Measurements from ENCODE around the gene CRY2. TPM values are rescaled to one million over a fixed set of nuclear protein-coding genes. Genes with fewer than 3 reads are reported as not detected.
A peak's percentile ranks its signal among the peaks of the same experiment; 100 is the strongest.
"Not testable (repeated sequence)": the region's sequence is repeated elsewhere in the genome, so short reads cannot be mapped to it uniquely, and the experiment has no call there.

The CRY2 gene
- total RNA-seq, 1 donor, result 70.9 TPM

DNA sequence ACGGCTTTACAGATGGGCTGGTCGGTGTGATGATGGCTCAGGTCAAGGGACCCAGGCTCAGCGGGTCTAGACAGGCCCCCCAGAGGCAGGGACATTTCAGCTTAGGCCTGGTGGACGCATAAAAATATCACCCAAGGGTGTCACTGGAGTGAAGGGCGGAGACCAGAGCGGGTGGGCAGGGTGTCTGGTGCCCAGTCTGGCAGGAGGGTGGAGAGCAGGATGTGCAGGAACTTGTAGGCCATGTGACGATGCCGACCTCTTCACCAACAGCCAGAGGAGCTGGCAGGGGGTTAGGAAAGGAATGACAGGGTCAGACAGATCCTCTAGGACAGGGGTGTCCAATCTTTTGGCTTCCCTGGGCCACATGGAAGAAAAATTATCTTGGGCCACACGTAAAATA is 42.7 kb downstream of the CRY2 start:
- Histone ChIP-seq H3K4me1 (ENCODE audit: insufficient read depth, low read length) (peaks cover 8% of the 10 kb centered on the region), H3K4me3 (ENCODE audit: low read length) (no peak overlapping the region), H3K9me3 (ENCODE audit: low read depth, low read length) (no peaks in the 10 kb centered on the region), H3K27me3 (ENCODE audit: insufficient read depth, low read length) (peaks cover 2% of the 10 kb centered on the region)

DNA sequence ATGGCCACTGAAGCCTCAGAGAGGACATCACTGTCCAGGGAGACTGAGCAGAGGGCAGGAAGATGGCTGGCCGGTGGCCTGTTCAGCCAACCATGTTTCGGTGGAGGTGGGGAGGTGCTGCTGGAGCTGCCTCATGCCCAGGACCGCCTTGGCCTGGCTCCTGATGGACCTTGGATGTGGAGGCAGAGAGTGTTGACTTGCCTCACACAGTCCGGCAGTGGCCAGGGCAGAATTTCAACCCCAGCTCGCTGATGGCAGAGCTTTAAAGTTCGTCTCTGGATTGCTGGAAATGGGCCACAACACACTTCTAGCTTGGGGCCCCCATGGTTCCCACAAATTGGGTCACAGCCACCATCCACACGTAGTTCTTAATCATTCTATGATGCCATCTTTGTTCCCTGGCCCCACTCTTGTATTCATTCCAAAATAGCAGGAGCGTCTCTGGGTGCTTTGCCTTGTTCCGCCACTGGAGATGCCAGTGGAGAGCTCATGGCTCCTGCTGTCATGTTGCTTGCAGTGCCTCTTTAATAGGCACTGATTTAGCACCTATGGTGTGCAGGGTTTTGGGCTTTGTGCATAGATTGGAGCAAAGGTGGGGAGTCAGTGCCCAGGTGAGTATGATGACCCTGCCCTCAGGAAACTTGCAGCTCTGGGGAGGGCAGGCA is 43.7 kb downstream of the CRY2 start:
- Histone ChIP-seq H3K9me3 (ENCODE audit: low read depth, low read length) (no peaks in the 10 kb centered on the region), H3K4me3 (ENCODE audit: low read length) (no peak overlapping the region), H3K27me3 (ENCODE audit: insufficient read depth, low read length) (peaks cover 4% of the 10 kb centered on the region), H3K4me1 (ENCODE audit: insufficient read depth, low read length) (peaks cover under 1% of the 10 kb centered on the region)

DNA sequence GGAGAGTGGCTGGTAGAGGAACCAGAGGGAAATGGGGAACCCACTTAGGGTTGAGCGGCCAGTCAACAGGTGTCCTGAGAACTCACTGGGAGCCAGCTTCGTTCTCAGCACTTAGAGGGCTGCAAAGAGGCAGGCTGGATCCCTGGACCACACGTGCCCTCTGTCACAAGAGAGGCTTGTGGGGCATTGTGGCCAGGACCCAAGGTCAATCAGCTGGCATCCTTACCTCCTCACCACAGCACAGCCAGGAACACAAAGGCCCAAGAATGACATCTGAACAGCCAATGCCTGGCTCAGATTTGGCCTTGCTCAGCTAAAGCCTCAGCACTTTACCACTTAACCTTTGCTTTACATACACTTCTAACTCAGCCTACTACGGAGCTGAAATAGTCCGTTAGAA is 45.6 kb downstream of the CRY2 start:
- H3K9me3 ChIP-seq (ENCODE audit: low read depth, low read length), result no peaks in the 10 kb centered on the region
- H3K27me3 ChIP-seq (ENCODE audit: insufficient read depth, low read length), result peaks cover 13% of the 10 kb centered on the region
- H3K4me1 ChIP-seq (ENCODE audit: insufficient read depth, low read length), result no peaks in the 10 kb centered on the region
- H3K4me3 ChIP-seq (ENCODE audit: low read length), result no peak overlapping the region

DNA sequence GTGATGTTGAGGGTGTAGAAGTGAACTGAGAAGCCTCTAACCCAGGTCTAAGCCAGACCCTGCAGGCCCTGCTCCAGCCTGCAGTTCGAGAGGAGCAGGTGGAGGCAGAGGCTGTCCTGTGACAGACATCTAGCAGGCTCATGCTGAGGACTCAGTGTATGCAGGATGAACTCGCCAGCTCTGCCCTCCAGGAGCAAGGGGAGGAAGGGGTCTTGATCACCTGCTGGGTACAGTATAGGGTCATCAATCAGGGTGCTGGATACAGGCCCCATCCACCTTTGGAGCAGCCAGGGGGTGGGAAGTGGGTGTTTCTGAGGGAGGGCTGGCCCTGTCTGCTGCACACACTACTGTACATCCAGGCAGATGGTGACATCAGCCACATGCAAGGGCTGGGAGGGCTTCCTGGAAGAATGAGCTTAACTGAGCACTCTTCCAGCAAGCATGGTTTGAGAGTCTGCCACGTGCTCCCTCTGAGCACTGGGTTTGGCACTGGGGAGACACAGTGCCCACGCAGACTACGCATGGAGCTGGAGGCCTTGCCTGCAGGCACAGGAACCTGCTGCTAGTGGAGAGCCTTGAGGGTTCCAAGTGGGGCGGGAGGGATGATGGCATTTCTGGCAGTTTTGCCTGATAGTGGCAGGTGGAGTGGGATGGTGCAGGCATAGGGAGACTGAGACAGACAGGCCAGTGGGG is 47.4 kb downstream of the CRY2 start:
- Histone ChIP-seq H3K4me3 (ENCODE audit: low read length) (no peak overlapping the region), H3K4me1 (ENCODE audit: insufficient read depth, low read length) (peaks cover 6% of the 10 kb centered on the region), H3K9me3 (ENCODE audit: low read depth, low read length) (no peaks in the 10 kb centered on the region), H3K27me3 (ENCODE audit: insufficient read depth, low read length) (peaks cover 27% of the 10 kb centered on the region)

DNA sequence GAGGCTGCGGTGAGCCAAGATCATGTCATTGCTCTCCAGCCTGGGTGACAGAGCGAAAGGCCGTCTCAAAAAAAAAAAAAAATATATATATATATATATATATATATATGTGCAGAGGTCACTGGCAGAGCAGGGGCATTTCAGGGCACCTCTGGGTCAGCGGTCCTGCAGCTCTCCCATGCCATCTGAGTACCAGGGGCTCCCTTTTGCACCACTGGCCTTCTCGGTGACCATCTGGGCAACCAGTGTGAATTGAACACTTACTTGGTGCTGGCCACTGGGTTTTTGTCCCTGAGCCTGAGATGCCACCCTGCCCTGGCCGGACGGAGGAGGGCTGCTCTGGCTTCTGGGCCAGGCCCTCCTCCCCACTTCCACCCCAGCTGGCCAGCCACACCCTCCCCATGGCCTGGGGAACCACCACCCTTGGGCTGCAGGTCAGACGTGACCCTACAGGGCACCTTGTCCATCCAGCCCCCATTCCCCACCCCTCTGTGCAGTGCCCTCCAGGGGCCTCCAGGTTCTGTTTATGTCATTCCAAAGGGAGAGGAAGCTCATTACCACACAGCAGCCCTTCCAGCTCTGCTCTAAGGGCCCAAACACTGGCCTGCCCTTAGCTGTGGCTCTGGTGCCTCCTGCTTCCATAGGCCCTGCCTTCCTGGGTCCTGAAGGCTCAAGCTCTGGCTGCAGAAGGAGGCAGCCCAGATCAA is 48.4 kb downstream of the CRY2 start:
- H3K4me3 ChIP-seq (ENCODE audit: low read length), result no peak overlapping the region

DNA sequence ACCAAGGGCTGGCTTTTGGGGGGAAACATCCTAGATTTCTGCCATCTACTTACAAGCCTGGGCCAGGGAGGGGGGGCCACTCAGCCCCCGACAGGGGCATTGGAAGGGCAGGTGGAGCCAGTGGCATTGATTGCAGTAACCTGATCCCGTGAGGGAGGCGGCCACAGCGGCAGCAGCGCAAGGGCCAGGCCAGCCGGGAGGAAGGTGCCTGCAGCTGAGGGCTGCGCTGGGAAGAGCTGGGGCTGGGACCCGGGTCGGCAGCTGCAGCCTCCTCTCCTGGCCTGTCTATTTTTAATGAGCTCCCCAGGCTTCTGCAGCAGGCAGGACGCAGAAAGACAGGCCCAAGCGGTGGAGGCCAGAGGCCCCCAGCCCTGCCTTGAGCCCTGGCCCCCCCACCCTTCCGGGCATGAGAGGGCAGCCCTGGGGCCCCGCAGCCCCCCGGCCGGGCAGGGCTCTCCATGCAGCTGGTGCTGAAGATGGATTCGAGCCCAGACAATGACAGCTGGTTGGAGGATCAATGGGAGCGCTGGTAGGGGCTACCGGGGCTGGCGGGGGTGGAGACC is 49.2 kb downstream of the CRY2 start:
- peaks cover 6% of the 10 kb centered on the region for H3K4me1 ChIP-seq (ENCODE audit: insufficient read depth, low read length)
- H3K9me3 ChIP-seq (ENCODE audit: low read depth, low read length), result no peaks in the 10 kb centered on the region
- peaks cover 34% of the 10 kb centered on the region for H3K27me3 ChIP-seq (ENCODE audit: insufficient read depth, low read length)
- no peak overlapping the region for H3K4me3 ChIP-seq (ENCODE audit: low read length)

More for the DNA sequence above, 48.4 kb downstream of the CRY2 start:
- H3K9me3 ChIP-seq (ENCODE audit: low read depth, low read length), result no peaks in the 10 kb centered on the region
- peaks cover 6% of the 10 kb centered on the region for H3K4me1 ChIP-seq (ENCODE audit: insufficient read depth, low read length)
- peaks cover 32% of the 10 kb centered on the region for H3K27me3 ChIP-seq (ENCODE audit: insufficient read depth, low read length)

DNA sequence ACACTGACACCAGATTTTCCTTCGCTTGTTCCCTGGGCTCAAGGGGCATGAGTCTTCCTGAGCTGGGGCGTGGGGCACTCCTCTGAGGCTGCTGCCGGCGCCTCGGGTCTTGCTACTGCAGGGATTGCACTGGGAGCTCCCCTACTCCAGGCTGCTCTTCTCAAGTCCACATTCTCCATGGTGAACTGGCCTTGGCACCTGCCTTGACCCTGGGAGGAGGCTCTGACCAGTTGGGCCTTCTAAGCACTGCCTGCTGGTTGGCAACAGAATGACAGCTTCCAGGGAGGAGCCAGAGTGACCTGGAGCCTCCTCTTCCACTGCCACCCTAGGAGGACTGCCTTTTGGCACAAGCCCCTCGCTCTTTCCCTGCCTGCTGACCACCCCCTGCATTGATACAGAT is 50.3 kb downstream of the CRY2 start:
- H3K4me3 ChIP-seq (ENCODE audit: low read length), result no peak overlapping the region
- H3K9me3 ChIP-seq (ENCODE audit: low read depth, low read length), result no peaks in the 10 kb centered on the region
- H3K27me3 ChIP-seq (ENCODE audit: insufficient read depth, low read length), result peaks cover 34% of the 10 kb centered on the region
- H3K4me1 ChIP-seq (ENCODE audit: insufficient read depth, low read length), result peaks cover 6% of the 10 kb centered on the region

DNA sequence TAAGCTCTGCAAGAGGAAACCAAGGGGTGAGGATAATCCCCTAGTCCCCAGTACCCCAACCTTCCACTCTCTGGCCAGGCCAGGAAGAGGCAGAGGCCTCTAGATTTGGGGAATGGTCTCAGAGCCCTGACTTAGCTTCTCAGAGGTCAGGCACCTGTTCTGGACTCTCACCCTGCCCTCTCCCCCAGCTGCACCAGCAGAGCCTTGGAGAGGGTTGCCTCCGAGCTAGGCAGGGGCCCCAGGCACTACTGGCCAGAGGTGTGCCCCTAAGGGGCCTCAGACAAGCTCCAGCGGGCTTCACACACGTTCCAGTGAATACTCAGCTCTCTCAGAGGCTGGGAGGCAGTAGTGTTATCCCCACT is 51.8 kb downstream of the CRY2 start:
- Histone ChIP-seq H3K9me3 (ENCODE audit: low read depth, low read length) (no peaks in the 10 kb centered on the region), H3K27me3 (ENCODE audit: insufficient read depth, low read length) (peaks cover 34% of the 10 kb centered on the region), H3K4me1 (ENCODE audit: insufficient read depth, low read length) (peaks cover 6% of the 10 kb centered on the region), H3K4me3 (ENCODE audit: low read length) (no peak overlapping the region)

DNA sequence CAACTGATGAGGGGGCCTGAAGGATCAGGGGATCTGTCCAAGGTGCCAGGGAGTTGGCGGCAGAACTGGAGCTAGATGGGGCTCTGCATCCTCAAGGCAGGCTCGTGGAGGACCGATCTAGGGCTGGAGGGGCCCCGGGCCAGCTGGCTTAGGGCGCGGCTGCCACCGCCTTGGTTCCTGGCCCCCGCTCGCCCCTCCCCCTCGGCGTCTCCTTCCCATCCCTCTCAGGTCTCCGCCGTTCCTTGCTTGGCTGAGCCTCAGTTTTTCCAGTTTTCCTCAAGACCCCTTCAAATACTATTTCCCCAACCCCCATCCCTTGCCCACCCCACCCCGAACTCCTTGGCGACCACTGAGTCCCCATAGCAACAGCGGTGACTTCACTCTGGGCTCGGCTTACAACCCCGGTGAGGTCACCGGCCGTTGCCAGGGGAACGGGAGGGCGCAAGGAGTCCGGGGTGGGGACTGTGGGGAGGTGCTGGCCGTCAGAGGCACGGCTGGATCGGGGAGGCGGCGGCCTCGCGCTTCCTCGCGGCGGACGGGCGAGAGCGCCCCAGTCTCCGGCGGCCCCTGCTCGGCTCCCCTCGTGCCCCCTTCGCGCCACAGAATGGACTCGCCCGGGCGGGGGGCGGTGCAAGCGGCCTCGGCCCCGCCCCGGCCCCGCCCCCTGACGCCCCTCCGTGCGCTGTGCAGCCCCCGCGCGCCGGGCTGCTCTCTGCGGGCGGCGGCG is 52.3 kb downstream of the CRY2 start:
- Histone ChIP-seq H3K9me3 (ENCODE audit: low read depth, low read length) (no peaks in the 10 kb centered on the region), H3K27me3 (ENCODE audit: insufficient read depth, low read length) (peaks cover 34% of the 10 kb centered on the region), H3K4me3 (ENCODE audit: low read length) (peak overlapping the region; percentile 10), H3K4me1 (ENCODE audit: insufficient read depth, low read length) (peaks cover 6% of the 10 kb centered on the region)

DNA sequence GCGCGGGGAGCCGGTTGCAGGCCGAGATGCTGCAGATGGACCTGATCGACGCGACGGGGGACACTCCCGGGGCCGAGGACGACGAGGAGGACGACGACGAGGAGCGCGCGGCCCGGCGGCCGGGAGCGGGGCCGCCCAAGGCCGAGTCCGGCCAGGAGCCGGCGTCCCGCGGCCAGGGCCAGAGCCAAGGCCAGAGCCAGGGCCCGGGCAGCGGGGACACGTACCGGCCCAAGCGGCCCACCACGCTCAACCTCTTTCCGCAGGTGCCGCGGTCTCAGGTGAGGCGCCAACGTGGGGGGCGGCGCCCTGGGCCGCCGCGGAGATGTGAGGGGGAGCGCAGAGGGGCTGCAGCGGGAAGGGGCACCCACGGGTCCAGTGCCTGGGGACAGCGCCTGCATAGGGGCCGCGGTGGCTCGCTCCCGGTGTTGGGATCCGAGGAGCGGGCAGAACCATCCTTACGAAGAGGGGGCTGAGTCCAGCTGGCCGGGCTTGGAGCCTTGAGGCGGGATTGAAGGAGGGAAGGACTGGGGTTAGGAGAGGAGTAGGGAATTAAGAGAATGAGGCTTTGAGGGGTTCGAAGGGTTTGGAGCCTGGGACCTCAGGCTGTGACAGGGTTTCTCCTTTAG is 53.0 kb downstream of the CRY2 start:
- peaks cover 34% of the 10 kb centered on the region for H3K27me3 ChIP-seq (ENCODE audit: insufficient read depth, low read length)
- H3K9me3 ChIP-seq (ENCODE audit: low read depth, low read length); H3K4me3 ChIP-seq (ENCODE audit: low read length); H3K4me1 ChIP-seq (ENCODE audit: insufficient read depth, low read length): not testable (repeated sequence)

DNA sequence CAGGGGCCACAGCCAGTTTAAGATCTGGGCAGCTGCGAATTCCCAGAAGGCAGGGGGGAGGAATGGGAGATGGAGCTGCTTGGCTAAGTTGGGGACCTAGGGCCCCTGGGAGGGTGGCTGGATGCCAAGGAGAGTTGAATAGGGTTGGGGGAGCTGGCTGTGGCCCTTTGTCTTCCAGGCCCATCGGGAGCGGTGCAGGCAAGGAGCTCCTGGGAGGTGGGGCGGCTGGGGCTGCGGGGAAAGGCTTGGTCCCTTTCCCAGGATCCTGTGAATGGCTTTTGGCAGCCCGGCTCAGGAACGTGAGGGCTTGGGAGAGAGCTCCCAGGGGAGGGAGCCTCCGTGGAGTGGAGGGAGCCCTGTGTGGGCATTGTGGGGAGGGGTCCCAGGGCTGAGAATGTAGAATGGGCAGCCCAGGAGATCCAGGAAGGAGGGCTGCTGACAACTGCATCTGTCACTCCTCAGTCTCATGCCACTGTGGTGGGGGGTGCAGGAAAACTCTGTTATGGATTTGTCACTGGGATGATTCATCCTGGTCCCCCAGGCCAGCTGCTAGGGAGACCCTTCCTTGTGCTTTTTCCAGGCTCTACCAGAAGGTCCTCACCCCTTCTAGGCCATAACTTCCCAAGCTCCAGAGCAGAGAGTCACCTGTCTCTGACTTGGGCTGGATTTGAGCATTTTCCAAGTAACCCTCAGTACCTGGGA is 53.8 kb downstream of the CRY2 start:
- peaks cover 32% of the 10 kb centered on the region for H3K27me3 ChIP-seq (ENCODE audit: insufficient read depth, low read length)
- peaks cover 6% of the 10 kb centered on the region for H3K4me1 ChIP-seq (ENCODE audit: insufficient read depth, low read length)
- H3K9me3 ChIP-seq (ENCODE audit: low read depth, low read length), result no peaks in the 10 kb centered on the region
- no peak overlapping the region for H3K4me3 ChIP-seq (ENCODE audit: low read length)

DNA sequence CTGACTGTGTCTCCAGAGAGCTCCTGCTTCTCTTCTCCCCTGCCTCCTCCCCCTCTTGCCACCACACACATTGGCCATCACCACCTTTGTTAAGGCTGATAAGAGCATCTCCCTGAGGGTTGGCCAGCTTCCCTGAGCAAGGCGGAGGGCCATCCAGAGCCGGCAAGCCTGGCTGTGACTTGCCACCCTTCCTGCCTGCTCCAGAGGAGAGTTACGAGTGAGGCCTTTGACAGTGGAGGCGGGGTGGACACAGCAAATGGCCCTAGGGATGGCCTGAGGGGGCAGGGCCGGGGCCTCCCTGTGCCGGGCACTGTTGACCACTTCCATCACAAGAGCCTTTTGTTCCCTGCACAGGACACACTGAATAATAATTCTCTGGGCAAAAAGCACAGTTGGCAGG is 54.4 kb downstream of the CRY2 start:
- Histone ChIP-seq H3K9me3 (ENCODE audit: low read depth, low read length) (no peaks in the 10 kb centered on the region), H3K27me3 (ENCODE audit: insufficient read depth, low read length) (peaks cover 30% of the 10 kb centered on the region), H3K4me3 (ENCODE audit: low read length) (no peak overlapping the region), H3K4me1 (ENCODE audit: insufficient read depth, low read length) (peaks cover 6% of the 10 kb centered on the region)

DNA sequence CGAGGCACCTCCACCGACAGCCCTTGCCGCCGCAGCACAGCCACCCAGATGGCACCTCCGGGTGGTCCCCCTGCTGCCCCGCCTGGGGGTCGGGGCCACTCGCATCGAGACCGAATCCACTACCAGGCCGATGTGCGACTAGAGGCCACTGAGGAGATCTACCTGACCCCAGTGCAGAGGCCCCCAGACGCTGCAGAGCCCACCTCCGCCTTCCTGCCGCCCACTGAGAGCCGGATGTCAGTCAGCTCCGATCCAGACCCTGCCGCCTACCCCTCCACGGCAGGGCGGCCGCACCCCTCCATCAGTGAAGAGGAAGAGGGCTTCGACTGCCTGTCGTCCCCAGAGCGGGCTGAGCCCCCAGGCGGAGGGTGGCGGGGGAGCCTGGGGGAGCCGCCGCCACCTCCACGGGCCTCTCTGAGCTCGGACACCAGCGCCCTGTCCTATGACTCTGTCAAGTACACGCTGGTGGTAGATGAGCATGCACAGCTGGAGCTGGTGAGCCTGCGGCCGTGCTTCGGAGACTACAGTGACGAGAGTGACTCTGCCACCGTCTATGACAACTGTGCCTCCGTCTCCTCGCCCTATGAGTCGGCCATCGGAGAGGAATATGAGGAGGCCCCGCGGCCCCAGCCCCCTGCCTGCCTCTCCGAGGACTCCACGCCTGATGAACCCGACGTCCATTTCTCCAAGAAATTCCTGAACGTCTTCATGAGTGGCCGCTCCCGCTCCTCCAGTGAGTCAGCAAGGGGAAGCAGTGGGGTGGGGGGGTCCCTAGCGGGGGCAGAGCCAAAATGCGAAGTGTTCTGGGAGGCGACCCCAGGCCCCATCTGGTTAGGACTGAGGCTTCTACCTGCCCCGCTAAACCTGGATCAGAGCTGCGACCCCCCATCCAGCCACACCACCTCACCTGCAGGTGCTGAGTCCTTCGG is 55.4 kb downstream of the CRY2 start:
- Histone ChIP-seq H3K4me1 (ENCODE audit: insufficient read depth, low read length) (peaks cover 6% of the 10 kb centered on the region), H3K9me3 (ENCODE audit: low read depth, low read length) (no peaks in the 10 kb centered on the region), H3K4me3 (ENCODE audit: low read length) (no peak overlapping the region), H3K27me3 (ENCODE audit: insufficient read depth, low read length) (peaks cover 23% of the 10 kb centered on the region)

Measured in mononuclear cell (primary cell).